HUES48 (cell line): ENCODE data around the gene RSPO4.
A peak's percentile ranks its signal among the peaks of the same experiment; 100 is the strongest.

Experiments
- H3K27ac ChIP-seq: one replicate; pipeline ENCODE4 v1.7.0; 2013; ENCODE audit warnings: low read depth, low read length, inconsistent platforms
- H3K27me3 ChIP-seq: 2 replicates; pipeline ENCODE4 v1.6.1; 2013; ENCODE audit warnings: mild to moderate bottlenecking, low read length; ENCODE audit not compliant: control insufficient read depth, insufficient read depth
- H3K36me3 ChIP-seq: 2 replicates; pipeline ENCODE4 v1.6.1; 2013; ENCODE audit warnings: low read length; ENCODE audit not compliant: control insufficient read depth, insufficient read depth
- H3K4me1 ChIP-seq: 2 replicates; pipeline ENCODE4 v1.6.1; 2013; ENCODE audit warnings: mild to moderate bottlenecking, low read length; ENCODE audit not compliant: control insufficient read depth, insufficient read depth
- H3K4me3 ChIP-seq: 2 replicates; pipeline ENCODE4 v1.5.1; 2013; ENCODE audit warnings: mild to moderate bottlenecking, low read depth, low read length
- H3K9ac ChIP-seq: 2 replicates; pipeline ENCODE4 v1.6.1; 2013; ENCODE audit warnings: mild to moderate bottlenecking, low read depth, low read length, moderate library complexity
- H3K9me3 ChIP-seq: 2 replicates; pipeline ENCODE4 v1.6.1; 2013; ENCODE audit warnings: low read length; ENCODE audit not compliant: control insufficient read depth, insufficient read depth

The RSPO4 gene

DNA sequence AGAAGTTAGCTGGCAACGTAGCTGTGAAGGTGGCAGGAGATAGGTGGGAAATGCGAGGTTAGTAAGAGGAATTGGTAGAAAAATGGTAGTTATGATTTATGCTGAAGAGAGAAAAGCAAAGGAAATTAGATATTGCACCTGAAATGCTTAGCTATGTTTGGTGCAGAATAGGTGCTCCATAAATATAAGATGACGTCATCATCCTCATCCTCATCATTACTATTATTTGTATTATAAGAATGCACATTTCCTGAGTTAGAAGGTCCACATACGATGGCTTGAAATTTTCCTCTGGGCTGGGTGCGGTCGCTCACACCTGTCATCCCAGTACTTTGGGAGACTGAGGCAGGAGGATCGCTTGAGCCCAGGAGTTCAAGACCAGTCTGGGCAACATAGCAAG lies 46.5 kb downstream of the RSPO4 start:
- Histone ChIP-seq H3K4me3 (no peak overlapping the region), H3K9me3 (no peaks in the 10 kb centered on the region), H3K4me1 (no peaks in the 10 kb centered on the region), H3K9ac (no peak overlapping the region), H3K27ac (no peak overlapping the region), H3K27me3 (no peaks in the 10 kb centered on the region; the same call in 1 of the 2 replicates), H3K36me3 (no peaks in the 10 kb centered on the region)

- no peak overlapping the region for H3K4me3 ChIP-seq
- no peaks in the 10 kb centered on the region for H3K36me3 ChIP-seq
- no peaks in the 10 kb centered on the region for H3K9me3 ChIP-seq
- H3K27me3 ChIP-seq: no peaks in the 10 kb centered on the region; the same call in 1 of the 2 replicates
- H3K27ac ChIP-seq: no peak overlapping the region
- no peak overlapping the region for H3K9ac ChIP-seq
- H3K4me1 ChIP-seq: no peaks in the 10 kb centered on the region
Observed at GRCh38 chr20:955111-955510, 47.0 kb downstream of the RSPO4 start.

DNA sequence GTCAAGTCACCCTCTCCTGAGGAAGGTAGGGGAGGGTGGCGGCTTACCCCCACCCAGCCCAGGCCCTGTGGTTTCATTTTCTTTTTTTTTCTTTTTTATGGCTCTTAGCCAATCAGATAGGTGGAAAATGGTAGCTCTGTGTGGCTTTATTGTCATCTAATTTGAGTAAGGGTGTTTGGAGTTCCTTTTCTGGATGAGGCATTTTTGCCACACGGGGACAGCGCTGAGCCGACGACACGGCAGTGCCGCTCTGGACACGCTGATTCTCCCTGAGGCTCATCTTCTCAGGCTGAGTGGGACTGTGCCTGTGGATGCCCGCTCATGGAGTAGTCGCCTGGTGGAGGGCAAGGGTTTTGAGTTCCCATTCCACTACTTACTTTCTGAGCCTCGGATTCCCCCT lies 48.4 kb downstream of the RSPO4 start:
- Histone ChIP-seq H3K4me1 (no peaks in the 10 kb centered on the region), H3K9ac (no peak overlapping the region), H3K36me3 (no peaks in the 10 kb centered on the region), H3K9me3 (no peaks in the 10 kb centered on the region), H3K27ac (no peak overlapping the region), H3K27me3 (no peaks in the 10 kb centered on the region; the same call in 1 of the 2 replicates), H3K4me3 (no peak overlapping the region)

- Histone ChIP-seq H3K4me3 (no peak overlapping the region), H3K27me3 (no peaks in the 10 kb centered on the region; the same call in 1 of the 2 replicates), H3K27ac (no peak overlapping the region), H3K36me3 (no peaks in the 10 kb centered on the region), H3K9me3 (no peaks in the 10 kb centered on the region), H3K9ac (no peak overlapping the region), H3K4me1 (no peaks in the 10 kb centered on the region)
Observed at GRCh38 chr20:952196-952795, 49.8 kb downstream of the RSPO4 start.

DNA sequence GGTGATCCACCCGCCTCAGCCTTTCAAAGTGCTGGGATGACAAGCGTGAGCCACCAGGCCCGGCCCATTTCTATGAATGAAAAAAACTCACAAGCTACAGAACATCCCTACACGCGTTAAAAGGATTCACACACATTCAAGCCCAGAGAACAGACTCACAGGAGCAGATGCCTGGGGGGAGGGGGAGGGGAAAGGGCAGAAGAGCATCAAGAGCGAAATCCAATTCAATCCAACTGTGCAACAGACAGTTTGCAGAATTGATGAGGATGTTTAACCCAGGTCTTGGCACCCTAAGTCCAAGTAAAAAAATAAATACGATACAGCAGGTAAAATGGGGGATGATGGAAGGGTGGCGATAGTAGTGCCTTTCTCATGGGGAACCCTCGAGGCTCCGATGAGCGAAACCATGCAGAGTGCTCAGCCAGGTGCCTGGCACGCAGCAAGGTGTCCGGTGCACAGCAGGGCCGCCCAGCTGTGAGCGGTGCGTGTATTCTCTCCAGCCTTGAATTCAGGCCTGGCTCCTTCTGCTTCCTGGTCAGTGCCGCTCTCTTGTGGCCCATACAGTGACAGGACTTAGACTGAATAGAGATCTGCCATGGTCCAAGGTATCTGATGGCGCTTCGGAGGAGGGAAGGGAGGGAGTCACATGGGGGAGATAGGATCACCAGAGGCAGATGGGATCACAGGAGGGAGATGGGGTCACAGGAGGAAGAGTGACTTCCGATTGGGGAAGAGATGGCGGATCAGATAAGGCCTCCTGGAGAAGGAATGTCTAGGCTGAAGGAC lies 50.5 kb downstream of the RSPO4 start:
- Histone ChIP-seq H3K4me1 (no peaks in the 10 kb centered on the region), H3K9me3 (no peaks in the 10 kb centered on the region), H3K27ac (no peak overlapping the region), H3K9ac (no peak overlapping the region), H3K36me3 (no peaks in the 10 kb centered on the region), H3K27me3 (no peaks in the 10 kb centered on the region; the same call in 1 of the 2 replicates), H3K4me3 (no peak overlapping the region)

DNA sequence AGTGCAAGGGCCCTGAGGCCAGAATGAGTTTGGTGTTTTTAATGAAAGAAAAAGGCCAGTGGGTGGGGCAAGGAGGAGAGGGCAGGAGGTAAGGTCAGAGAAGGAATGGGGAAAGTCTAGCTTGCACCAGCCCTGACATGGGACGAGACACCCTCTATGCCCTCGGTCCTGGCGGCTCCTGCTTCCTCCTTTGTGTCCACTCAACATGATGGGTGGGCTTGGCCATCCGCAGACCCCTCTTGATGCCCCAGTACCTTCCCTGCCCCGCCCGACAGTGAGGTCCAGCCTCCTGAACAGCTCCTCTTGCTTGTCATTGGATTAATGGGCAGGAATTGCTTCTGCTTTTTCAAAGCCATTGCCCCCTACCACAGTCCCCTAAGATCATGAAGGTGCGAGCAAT lies 52.4 kb downstream of the RSPO4 start:
- H3K4me3 ChIP-seq: no peak overlapping the region
- H3K27ac ChIP-seq: no peak overlapping the region
- no peaks in the 10 kb centered on the region for H3K27me3 ChIP-seq
- no peaks in the 10 kb centered on the region for H3K36me3 ChIP-seq
- peaks cover 6% of the 10 kb centered on the region for H3K4me1 ChIP-seq
- no peak overlapping the region for H3K9ac ChIP-seq
- H3K9me3 ChIP-seq: no peaks in the 10 kb centered on the region

DNA sequence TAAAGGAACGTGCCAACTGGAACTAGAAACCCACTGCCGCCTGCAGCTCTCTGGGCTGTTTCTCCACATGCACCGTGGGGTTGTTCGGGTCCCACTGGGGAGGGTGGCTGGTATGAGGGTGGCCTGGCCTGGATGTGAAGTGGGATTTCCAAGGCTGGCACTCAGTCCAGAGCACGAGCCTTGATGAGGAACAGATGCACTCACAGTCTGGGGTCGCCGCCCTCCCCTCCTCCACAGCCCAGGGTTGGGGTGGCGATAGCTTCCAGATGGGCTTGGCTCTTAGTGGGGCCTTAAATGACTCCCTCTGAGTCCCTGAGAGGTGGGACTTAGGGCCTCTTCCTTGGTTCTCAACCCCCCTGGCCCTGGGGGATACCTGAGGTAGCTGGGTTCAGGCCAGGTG lies 55.3 kb downstream of the RSPO4 start:
- H3K27ac ChIP-seq: no peak overlapping the region
- no peaks in the 10 kb centered on the region for H3K36me3 ChIP-seq
- no peaks in the 10 kb centered on the region for H3K9me3 ChIP-seq
- peaks cover 20% of the 10 kb centered on the region for H3K4me1 ChIP-seq
- H3K9ac ChIP-seq: no peak overlapping the region
- H3K4me3 ChIP-seq: no peak overlapping the region
- H3K27me3 ChIP-seq: no peaks in the 10 kb centered on the region

DNA sequence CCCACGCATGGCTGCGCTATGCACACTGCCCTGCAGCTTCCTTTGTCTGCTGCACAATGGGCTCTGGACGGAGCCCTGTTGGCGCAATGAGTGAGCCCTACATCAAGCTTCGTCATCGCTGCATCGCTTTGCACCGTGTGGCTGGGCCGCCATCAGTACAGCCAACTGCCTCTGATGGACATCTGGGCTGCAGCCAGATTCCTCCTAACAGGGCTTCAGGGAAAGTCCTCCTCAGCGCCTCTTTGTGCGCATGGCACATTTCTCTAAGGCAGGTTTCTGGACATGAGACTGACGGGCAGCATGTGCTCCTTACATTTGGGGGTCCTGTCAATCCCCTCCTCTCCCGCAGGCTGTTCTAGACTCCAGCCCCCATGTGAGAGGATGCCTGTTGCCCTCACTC lies 56.3 kb downstream of the RSPO4 start:
- no peak overlapping the region for H3K27ac ChIP-seq
- H3K9ac ChIP-seq: no peak overlapping the region
- H3K4me3 ChIP-seq: no peak overlapping the region
- no peaks in the 10 kb centered on the region for H3K27me3 ChIP-seq
- H3K9me3 ChIP-seq: no peaks in the 10 kb centered on the region
- H3K4me1 ChIP-seq: peaks cover 20% of the 10 kb centered on the region
- H3K36me3 ChIP-seq: no peaks in the 10 kb centered on the region

- H3K4me1 ChIP-seq: peaks cover 20% of the 10 kb centered on the region
- no peaks in the 10 kb centered on the region for H3K9me3 ChIP-seq
- H3K9ac ChIP-seq: no peak overlapping the region
- no peaks in the 10 kb centered on the region for H3K36me3 ChIP-seq
- H3K27me3 ChIP-seq: no peaks in the 10 kb centered on the region
- H3K4me3 ChIP-seq: no peak overlapping the region
- H3K27ac ChIP-seq: peak overlapping the region; percentile 50
Observed at GRCh38 chr20:944774-945410, 57.2 kb downstream of the RSPO4 start.

DNA sequence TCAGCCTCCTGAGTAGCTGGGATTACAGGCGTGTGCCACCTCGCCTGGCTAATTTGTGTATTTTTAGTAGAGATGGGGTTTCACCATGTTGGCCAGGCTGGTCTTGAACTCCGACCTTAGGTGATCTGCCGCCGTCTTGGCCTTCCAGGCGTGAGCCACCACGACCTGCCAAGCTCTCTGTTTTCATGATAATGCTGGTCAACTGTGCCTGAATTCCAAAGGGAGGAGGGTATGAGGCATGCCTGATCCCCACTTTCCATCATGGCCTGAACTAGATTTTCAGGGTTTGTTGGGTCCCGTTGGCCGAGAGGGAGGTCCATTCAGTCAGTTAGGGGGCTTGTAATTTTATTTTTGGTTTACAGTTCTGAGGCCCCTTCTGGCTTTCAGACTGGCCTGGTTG lies 58.0 kb downstream of the RSPO4 start:
- H3K36me3 ChIP-seq: no peaks in the 10 kb centered on the region
- H3K4me3 ChIP-seq: no peak overlapping the region
- no peak overlapping the region for H3K9ac ChIP-seq
- peak overlapping the region; percentile 50 for H3K27ac ChIP-seq
- H3K27me3 ChIP-seq: no peaks in the 10 kb centered on the region
- H3K4me1 ChIP-seq: peaks cover 20% of the 10 kb centered on the region
- H3K9me3 ChIP-seq: no peaks in the 10 kb centered on the region

DNA sequence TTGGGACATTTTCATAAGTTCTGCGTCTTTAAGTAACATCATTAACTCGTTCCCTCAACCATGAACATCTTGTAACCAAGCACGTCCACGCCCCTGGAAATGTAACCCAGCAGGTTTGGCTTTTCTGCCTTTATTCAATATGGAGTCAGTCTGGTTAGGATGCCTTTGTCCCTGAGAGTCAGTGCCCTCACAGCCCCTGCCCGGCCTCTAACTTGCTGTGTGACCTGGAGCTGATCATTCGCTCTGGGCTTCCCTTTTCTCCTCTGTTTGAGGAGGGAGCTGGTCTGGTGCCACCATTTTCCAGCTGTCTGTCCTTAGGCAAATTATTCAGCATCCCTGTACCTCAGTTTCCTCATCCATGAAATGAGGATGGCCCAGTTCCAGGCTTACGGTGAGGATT lies 59.5 kb downstream of the RSPO4 start:
- Histone ChIP-seq H3K27ac (no peak overlapping the region), H3K4me1 (peaks cover 20% of the 10 kb centered on the region), H3K27me3 (no peaks in the 10 kb centered on the region)

More for the DNA sequence above, 59.5 kb downstream of the RSPO4 start:
- Histone ChIP-seq H3K9me3 (no peaks in the 10 kb centered on the region), H3K36me3 (no peaks in the 10 kb centered on the region), H3K9ac (no peak overlapping the region), H3K4me3 (no peak overlapping the region)
